H1 (cell line): Measurements from ENCODE around the gene ZNF366. TPM values are rescaled to one million over a fixed set of nuclear protein-coding genes. Genes with fewer than 3 reads are reported as not detected.

Experiments used
- CTCF ChIA-PET: fragments of 300-600 bp; sonication (Branson Sonifier 250); formaldehyde crosslinking; loops from one replicate; lab custom pipeline; 2021; ENCODE audit not compliant: partially characterized antibody; lab: Charles Lee
- POLR2A ChIA-PET: fragments of 300-600 bp; sonication (Branson Sonifier 250); formaldehyde crosslinking; loops from one replicate; lab custom pipeline; 2021; ENCODE audit warnings: inconsistent platforms; ENCODE audit not compliant: partially characterized antibody; lab: Charles Lee
- DNase-seq, 2 experiments: peaks; one replicate each; pipeline versions ENCODE4 v3.0.0 to v3.0.0-alpha.2; 2010 to 2022; ENCODE audit warnings: low spot score in 2 of 2, low read depth in 1 of 2, mixed read lengths in 1 of 2
- FAIRE-seq: peaks from 2 replicates; lab custom pipeline; 2011; peaks lifted over from hg19 to GRCh38; lab: Jason Lieb, UNC
- H2AFZ ChIP-seq: 2 replicates; pipeline ENCODE4 v1.8.1; 2012; ENCODE audit warnings: low read length, inconsistent platforms
- H2AK5ac ChIP-seq: 2 replicates; pipeline ENCODE4 v1.6.1; 2013; ENCODE audit warnings: low read depth, low read length
- H2BK120ac ChIP-seq: replicated peaks from 2 replicates; pipeline ENCODE3; 2013; ENCODE audit warnings: low read depth, low read length, inconsistent platforms
- H2BK12ac ChIP-seq: 2 replicates; pipeline ENCODE4 v1.6.1; 2013; ENCODE audit warnings: low read depth, low read length
- H2BK15ac ChIP-seq: 2 replicates; pipeline ENCODE4 v1.6.1; 2013; ENCODE audit warnings: low read length
- H2BK20ac ChIP-seq: 2 replicates; pipeline ENCODE4 v1.6.1; 2013; ENCODE audit warnings: low read length
- H2BK5ac ChIP-seq: 2 replicates; pipeline ENCODE4 v1.6.1; 2013; ENCODE audit warnings: low read depth, low read length
- H3K14ac ChIP-seq: 2 replicates; pipeline ENCODE4 v1.6.1; 2013; ENCODE audit warnings: inconsistent platforms; ENCODE audit not compliant: insufficient read length
- H3K18ac ChIP-seq: 2 replicates; pipeline ENCODE4 v1.6.1; 2013; ENCODE audit warnings: low read length; ENCODE audit errors: extremely low read depth
- H3K23ac ChIP-seq: 2 replicates; pipeline ENCODE4 v1.6.1; 2013; ENCODE audit warnings: inconsistent platforms; ENCODE audit not compliant: insufficient read length
- H3K23me2 ChIP-seq: 2 replicates; pipeline ENCODE4 v1.6.1; 2013; ENCODE audit warnings: low read depth, low read length
- H3K27ac ChIP-seq: 2 replicates; pipeline ENCODE4 v1.6.1; 2011; ENCODE audit warnings: low read depth, low read length, inconsistent platforms
- H3K27me3 ChIP-seq, 4 experiments: replicated peaks in 1 of 4; 1 replicate in 1 of 4; 2 replicates in 3 of 4; pipeline versions ENCODE4 v1.6.1 to v1.8.1; 2011 to 2013; ENCODE audit warnings: low read length in 3 of 4, mild to moderate bottlenecking in 3 of 4, inconsistent platforms in 2 of 4, mixed read lengths in 2 of 4, moderate library complexity in 1 of 4; ENCODE audit not compliant: control insufficient read depth in 3 of 4, insufficient read depth in 3 of 4; ENCODE audit errors: extremely low read depth in 1 of 4
- H3K36me3 ChIP-seq, 4 experiments: 2 replicates each; pipeline versions ENCODE4 v1.6.1 to v1.8.1; 2011 to 2013; ENCODE audit warnings: mild to moderate bottlenecking in 4 of 4, low read length in 3 of 4, moderate library complexity in 2 of 4, control low read depth in 1 of 4, inconsistent platforms in 1 of 4; ENCODE audit not compliant: insufficient read depth in 4 of 4, control insufficient read depth in 2 of 4
- H3K4ac ChIP-seq: replicated peaks from 2 replicates; pipeline ENCODE3; 2013; ENCODE audit warnings: low read length, low read depth, mixed read lengths, inconsistent platforms; ENCODE audit not compliant: insufficient read length
- H3K4me1 ChIP-seq, 4 experiments: replicated peaks in 1 of 4; 1 replicate in 1 of 4; 2 replicates in 3 of 4; pipeline versions ENCODE4 v1.6.1 to v1.8.1; 2011 to 2013; ENCODE audit warnings: low read length in 3 of 4, inconsistent platforms in 2 of 4, mixed read lengths in 1 of 4; ENCODE audit not compliant: insufficient read depth in 4 of 4, control insufficient read depth in 3 of 4
- H3K4me2 ChIP-seq, 2 experiments: 2 replicates each; pipeline versions ENCODE4 v1.6.1 to v1.8.1; 2011 to 2013; ENCODE audit warnings: low read depth in 2 of 2, low read length in 2 of 2, control low read depth in 1 of 2, inconsistent platforms in 1 of 2, mild to moderate bottlenecking in 1 of 2; ENCODE audit not compliant: insufficient read depth in 1 of 2
- H3K4me3 ChIP-seq, 4 experiments: fragments of 200-600, 300-600 bp in 1 of 4; sonication (generic), shearing (Covaris generic), sonication (Bioruptor Twin) in 1 of 4; 2 replicates each; pipeline versions ENCODE4 v1.5.1 to v1.8.1; 2011 to 2016; ENCODE audit warnings: low read length in 4 of 4, low read depth in 3 of 4, control low read depth in 2 of 4, inconsistent platforms in 2 of 4, mild to moderate bottlenecking in 2 of 4, mixed read lengths in 1 of 4, moderate library complexity in 1 of 4; ENCODE audit not compliant: insufficient read depth in 2 of 4; ENCODE audit errors: extremely low read depth in 1 of 4
- H3K56ac ChIP-seq: replicated peaks from 2 replicates; pipeline ENCODE3; 2013; ENCODE audit warnings: low read depth, mild to moderate bottlenecking, mixed read lengths, low read length, inconsistent platforms; ENCODE audit not compliant: insufficient read length
- H3K79me1 ChIP-seq: 2 replicates; pipeline ENCODE4 v1.6.1; 2013; ENCODE audit warnings: low read depth, low read length, control low read depth
- H3K79me2 ChIP-seq, 2 experiments: 2 replicates each; pipeline versions ENCODE4 v1.6.1 to v1.8.1; 2012 to 2013; ENCODE audit warnings: low read length in 2 of 2, mild to moderate bottlenecking in 2 of 2, inconsistent platforms in 1 of 2; ENCODE audit not compliant: insufficient read depth in 2 of 2, control insufficient read depth in 1 of 2
- H3K9ac ChIP-seq, 4 experiments: replicated peaks in 1 of 4; 1 replicate in 1 of 4; 2 replicates in 3 of 4; pipeline versions ENCODE4 v1.6.1 to v1.8.1; 2011 to 2013; ENCODE audit warnings: low read depth in 3 of 4, low read length in 3 of 4, control low read depth in 2 of 4, mild to moderate bottlenecking in 2 of 4, moderate library complexity in 2 of 4, inconsistent platforms in 1 of 4; ENCODE audit errors: extremely low read depth in 1 of 4
- H3K9me3 ChIP-seq, 2 experiments: 2 replicates each; pipeline versions ENCODE4 v1.6.1 to v1.8.1; 2012 to 2013; ENCODE audit warnings: mild to moderate bottlenecking in 2 of 2, moderate library complexity in 2 of 2, control low read depth in 1 of 2, inconsistent platforms in 1 of 2, low read depth in 1 of 2, low read length in 1 of 2, mixed read lengths in 1 of 2; ENCODE audit not compliant: insufficient read depth in 2 of 2
- H4K20me1 ChIP-seq, 2 experiments: replicated peaks in 1 of 2; 2 replicates each; pipeline versions ENCODE3 to v1.8.1; 2011 to 2013; ENCODE audit warnings: inconsistent platforms in 2 of 2, low read length in 2 of 2, mild to moderate bottlenecking in 1 of 2; ENCODE audit not compliant: insufficient read depth in 2 of 2, control insufficient read depth in 1 of 2
- H4K5ac ChIP-seq: 2 replicates; pipeline ENCODE4 v1.6.1; 2013; ENCODE audit warnings: low read length, low read depth, mixed read lengths, inconsistent platforms; ENCODE audit not compliant: insufficient read length
- H4K8ac ChIP-seq: 2 replicates; pipeline ENCODE4 v1.8.0; 2013; ENCODE audit warnings: mild to moderate bottlenecking, moderate library complexity, low read length, inconsistent platforms; ENCODE audit not compliant: insufficient read depth; ENCODE audit errors: extremely low read depth
- H4K91ac ChIP-seq: replicated peaks from 2 replicates; pipeline ENCODE3; 2013; ENCODE audit warnings: low read length, mixed read lengths, inconsistent platforms; ENCODE audit not compliant: insufficient read length
- CTCF ChIP-seq, 3 experiments: IDR thresholded peaks; 1 replicate in 2 of 3; 2 replicates in 1 of 3; pipeline versions ENCODE4 v1.5.1 to v1.6.1; 2011; ENCODE audit warnings: low read length in 3 of 3, mild to moderate bottlenecking in 3 of 3, inconsistent platforms in 2 of 3, low read depth in 1 of 3, moderate library complexity in 1 of 3; ENCODE audit not compliant: insufficient read depth in 1 of 3; ENCODE audit errors: control extremely low read depth in 1 of 3
- RAD21 ChIP-seq, 2 experiments: IDR thresholded peaks in 1 of 2; conservative IDR thresholded peaks in 1 of 2; 2 replicates each; pipeline ENCODE4 v1.6.1; 2011; ENCODE audit warnings: low read depth in 2 of 2, low read length in 2 of 2, improper control_type of control experiment in 1 of 2, inconsistent platforms in 1 of 2, mild to moderate bottlenecking in 1 of 2, moderate library complexity in 1 of 2
- SIRT6 ChIP-seq: IDR thresholded peaks from one replicate; pipeline ENCODE4 v1.7.1; 2012; ENCODE audit warnings: low read length, inconsistent platforms
- WGBS, 2 experiments: shearing (Covaris generic) in 1 of 2; methylation state at CpG; one replicate each; pipeline versions ENCODE4 v1.1.6 to v1.1.7; 2013 to 2015; ENCODE audit warnings: low lambda C conversion rate in 2 of 2, mixed read lengths in 2 of 2, inconsistent platforms in 1 of 2, low coverage in 1 of 2, missing lambda C conversion rate in 1 of 2; ENCODE audit not compliant: insufficient replicate concordance in 2 of 2, insufficient coverage in 1 of 2, insufficient read length in 1 of 2; ENCODE audit errors: extremely low coverage in 1 of 2, missing lambda C conversion rate in 1 of 2; 5-methylcytosine and 5-hydroxymethylcytosine counted together
- polyA plus RNA-seq, 7 experiments: library from polyadenylated mRNA; depleted of rRNA in 3 of 7; stranded (reverse) in 5 of 7; unstranded in 2 of 7; fragments of >200 nt in 5 of 7; fragments of 200-250 nt in 2 of 7; gene quantifications; 1 replicate in 5 of 7; 2 replicates in 1 of 7; 4 replicates in 1 of 7; pipeline versions ENCODE4 v1.2.1 to v1.2.3, GENCODE V29; 2011 to 2013; ENCODE audit warnings: missing spikeins in 2 of 7, mixed read lengths in 2 of 7
- total RNA-seq: library from RNA; stranded (reverse); fragmentation: NEBNext Ultra II Directional; extraction: Animal tissue kit (Norgen Biotek cat#: 25700); gene quantifications from 2 replicates; pipeline ENCODE4 v1.2.1, GENCODE V29; 2021

Gene ZNF366
- total and polyA plus RNA-seq, 2 of the 8 experiments (the other 6 are each of a cell fraction or from before 2014, with no cell fraction given), result not detected

- Histone ChIP-seq H3K4ac (no peak overlapping the region), H4K8ac (no peak overlapping the region), H2BK120ac (no peak overlapping the region), H3K56ac (no peak overlapping the region), H3K27me3 (no peaks in the 10 kb centered on the region), H3K4me2 (no peak overlapping the region), H3K4me1 (0 out of 7 replicates have a peak, but pooled peaks cover 0 to 2% (median 0%) of the 10 kb centered on the region in 4 experiments), H2BK5ac (no peak overlapping the region), H2BK15ac (no peak overlapping the region), H3K23me2 (no peaks in the 10 kb centered on the region), H3K9me3 (peaks cover 0 to 5% of the 10 kb centered on the region in 2 experiments; a peak in 1 of 4 replicates), H3K79me2 (no peaks in the 10 kb centered on the region), H2BK20ac (no peak overlapping the region), H3K4me3 (no peak overlapping the region), H4K20me1 (no peaks in the 10 kb centered on the region), H2AFZ (no peak overlapping the region), H4K5ac (no peak overlapping the region), H3K27ac (no peak overlapping the region), H3K18ac (no peak overlapping the region), H3K79me1 (no peaks in the 10 kb centered on the region), H3K36me3 (no peaks in the 10 kb centered on the region), H3K14ac (no peak overlapping the region), H4K91ac (no peak overlapping the region), H3K9ac (no peak overlapping the region), H3K23ac (no peak overlapping the region), H2BK12ac (no peak overlapping the region), H2AK5ac (no peak overlapping the region)
- FAIRE-seq (peak; percentile 71), DNase-seq (peak in 1 of 2 experiments; percentile 62)
- POLR2A ChIA-PET, result interaction anchor here (1.6 kb wide), 1 partner anchor 40 kb away, joined by 3 read pairs; no protein-coding TSS in a partner anchor
- TF ChIP-seq SIRT6 (no peak), CTCF (IDR thresholded peaks at IDR 0.05; ENCODE audit: control extremely low read depth in 1 of 3, insufficient read depth in 1 of 3, low read depth in 1 of 3, low read length in 3 of 3) (peak; percentile 53 to 66 (median 62)), RAD21 (IDR thresholded peaks at IDR 0.05 in 1 of 2, conservative IDR thresholded peaks at IDR 0.05 in 1 of 2; ENCODE audit: low read depth in 2 of 2, low read length in 2 of 2) (peak; percentile 55 to 64)
- CTCF ChIA-PET, result interaction anchor here (0.7 to 6.4 kb wide), 36 partner anchors 10 to 632 kb away, joined by 3 to 68 read pairs (median 4); no protein-coding TSS in a partner anchor
- 55% methylated on average over 4 of the region's 4 CpGs; no CpG with 5 or more reads in 1 of the 2 experiments for WGBS, 2 experiments
These were observed 104.1 kb downstream of the ZNF366 start for GRCh38 chr5:72402959-72403628.
